Parathyroid adenoma (tissue), 2 donors: Measurements from ENCODE around the gene PDCL2.
"Not testable (repeated sequence)": the region's sequence is repeated elsewhere in the genome, so short reads cannot be mapped to it uniquely, and the experiment has no call there.

ENCODE experiments used
- H2AFZ ChIP-seq: fragments of 300-600 bp; sonication (generic); one replicate; pipeline ENCODE4 v1.7.0; 2017; ENCODE audit warnings: antibody characterized with exemption, mild to moderate bottlenecking
- H3K27ac ChIP-seq: fragments of 300-600 bp; sonication (generic); one replicate; pipeline ENCODE4 v1.7.0; 2017
- H3K27me3 ChIP-seq: fragments of 300-600 bp; sonication (generic); one replicate; pipeline ENCODE4 v1.7.0; 2017; ENCODE audit warnings: low read length; ENCODE audit not compliant: control insufficient read depth, insufficient read depth
- H3K36me3 ChIP-seq: fragments of 300-600 bp; sonication (generic); one replicate; pipeline ENCODE4 v1.7.0; 2017; ENCODE audit warnings: low read length; ENCODE audit not compliant: control insufficient read depth, insufficient read depth
- H3K4me1 ChIP-seq: fragments of 300-600 bp; sonication (generic); one replicate; pipeline ENCODE4 v1.7.0; 2017; ENCODE audit warnings: control low read depth
- H3K4me2 ChIP-seq: fragments of 300-600 bp; sonication (generic); one replicate; pipeline ENCODE4 v1.7.0; 2017; ENCODE audit warnings: low read length
- H3K4me3 ChIP-seq: fragments of 300-600 bp; sonication (generic); one replicate; pipeline ENCODE4 v1.7.0; 2017; ENCODE audit warnings: low read depth, low read length
- H3K79me2 ChIP-seq: fragments of 300-600 bp; sonication (generic); one replicate; pipeline ENCODE4 v1.7.0; 2017; ENCODE audit warnings: control low read depth
- H3K9ac ChIP-seq: fragments of 300-600 bp; sonication (generic); one replicate; pipeline ENCODE4 v1.7.0; 2017; ENCODE audit warnings: mild to moderate bottlenecking
- H3K9me3 ChIP-seq: fragments of 300-600 bp; sonication (generic); one replicate; pipeline ENCODE4 v1.7.0; 2017; ENCODE audit warnings: low read length; ENCODE audit not compliant: control insufficient read depth
- CTCF ChIP-seq: fragments of 300-600 bp; sonication (generic); IDR thresholded peaks from one replicate; pipeline ENCODE4 v1.7.0; 2017; ENCODE audit warnings: antibody characterized with exemption, mild to moderate bottlenecking
- donor health status: primary hyperparathyroidism.

Gene PDCL2

GRCh38 chr4:55600640-55601039 is 8.6 kb upstream of the PDCL2 start:
- Histone ChIP-seq H3K4me1 (no peaks in the 10 kb centered on the region), H3K36me3 (no peaks in the 10 kb centered on the region), H3K9ac (no peak overlapping the region), H3K9me3 (no peaks in the 10 kb centered on the region), H3K4me2 (no peak overlapping the region), H3K4me3 (no peak overlapping the region), H3K79me2 (no peaks in the 10 kb centered on the region), H2AFZ (no peak overlapping the region), H3K27ac (no peak overlapping the region), H3K27me3 (no peaks in the 10 kb centered on the region)
- TF ChIP-seq CTCF, result no peak

GRCh38 chr4:55598641-55599040 is 6.6 kb upstream of the PDCL2 start:
- H3K36me3 ChIP-seq, result no peaks in the 10 kb centered on the region
- no peaks in the 10 kb centered on the region for H3K9me3 ChIP-seq
- H3K4me1 ChIP-seq, result no peaks in the 10 kb centered on the region
- H3K27ac ChIP-seq, result no peak overlapping the region
- no peak for TF ChIP-seq CTCF
- no peaks in the 10 kb centered on the region for H3K79me2 ChIP-seq
- no peaks in the 10 kb centered on the region for H3K27me3 ChIP-seq
- H3K4me2 ChIP-seq, result no peak overlapping the region
- no peak overlapping the region for H2AFZ ChIP-seq
- H3K4me3 ChIP-seq, result no peak overlapping the region
- H3K9ac ChIP-seq, result no peak overlapping the region

GRCh38 chr4:55588160-55588559 is 3.9 kb downstream of the PDCL2 start:
- Histone ChIP-seq H3K27me3 (no peaks in the 10 kb centered on the region), H3K9ac (no peak overlapping the region), H3K79me2 (no peaks in the 10 kb centered on the region), H3K9me3 (no peaks in the 10 kb centered on the region), H3K4me3 (no peak overlapping the region), H2AFZ (no peak overlapping the region), H3K4me2 (no peak overlapping the region), H3K27ac (no peak overlapping the region), H3K36me3 (no peaks in the 10 kb centered on the region), H3K4me1 (no peaks in the 10 kb centered on the region)
- no peak for TF ChIP-seq CTCF

- not testable (repeated sequence) for H2AFZ ChIP-seq, H3K4me3 ChIP-seq, H3K79me2 ChIP-seq, H3K9me3 ChIP-seq, H3K9ac ChIP-seq, H3K36me3 ChIP-seq, H3K27ac ChIP-seq, H3K27me3 ChIP-seq, H3K4me2 ChIP-seq, H3K4me1 ChIP-seq
Measured at GRCh38 chr4:55582773-55583172, 9.3 kb downstream of the PDCL2 start.

- H3K79me2 ChIP-seq, result no peaks in the 10 kb centered on the region
- no peak overlapping the region for H3K4me2 ChIP-seq
- H3K4me1 ChIP-seq, result no peaks in the 10 kb centered on the region
- no peak overlapping the region for H3K27ac ChIP-seq
- no peaks in the 10 kb centered on the region for H3K36me3 ChIP-seq
- no peaks in the 10 kb centered on the region for H3K27me3 ChIP-seq
- no peak for TF ChIP-seq CTCF
- H2AFZ ChIP-seq, result no peak overlapping the region
- H3K4me3 ChIP-seq, result no peak overlapping the region
- no peaks in the 10 kb centered on the region for H3K9me3 ChIP-seq
- no peak overlapping the region for H3K9ac ChIP-seq
Measured at GRCh38 chr4:55578341-55579010, 13.6 kb downstream of the PDCL2 start.
